ENCODE results near the gene ROR1.

- TF ChIP-seq MYC (IDR thresholded peaks at IDR 0.05; ENCODE audit: low read depth, low read length) (no peak), CTCF (IDR thresholded peaks at IDR 0.05; ENCODE audit: extremely low read depth in 1 of 2, insufficient read depth in 1 of 2, low read depth in 1 of 2, low read length in 2 of 2) (no peak), POLR2A (IDR thresholded peaks at IDR 0.05; ENCODE audit: low read depth, low read length) (no peak), EZH2 (IDR thresholded peaks at IDR 0.05; ENCODE audit: borderline replicate concordance, low read depth, low read length, severe bottlenecking) (no peak), POLR2AphosphoS5 (IDR thresholded peaks at IDR 0.05; ENCODE audit: insufficient read depth, low read depth, low read length) (no peak), MAX (IDR thresholded peaks at IDR 0.05; ENCODE audit: insufficient read depth, insufficient read length) (no peak)
Measured at GRCh38 chr1:63906047-63906704, 132.4 kb downstream of the ROR1 start.

Data from endothelial cell of umbilical vein (primary cell).